HG02973 (cell line): Measurements from ENCODE around the gene WHAMM.
"Not testable (repeated sequence)": the region's sequence is repeated elsewhere in the genome, so short reads cannot be mapped to it uniquely, and the experiment has no call there.

Experiments
- ATAC-seq: cut with Tn5 transposase; IDR thresholded peaks from one replicate; pipeline ENCODE4 v1.9.1; 2021; ENCODE audit warnings: moderate library complexity; ENCODE audit not compliant: unreplicated experiment

WHAMM gene

GRCh38 chr15:82864967-82865366 lies 55.5 kb downstream of the WHAMM start:
- ATAC-seq, result no peak

DNA sequence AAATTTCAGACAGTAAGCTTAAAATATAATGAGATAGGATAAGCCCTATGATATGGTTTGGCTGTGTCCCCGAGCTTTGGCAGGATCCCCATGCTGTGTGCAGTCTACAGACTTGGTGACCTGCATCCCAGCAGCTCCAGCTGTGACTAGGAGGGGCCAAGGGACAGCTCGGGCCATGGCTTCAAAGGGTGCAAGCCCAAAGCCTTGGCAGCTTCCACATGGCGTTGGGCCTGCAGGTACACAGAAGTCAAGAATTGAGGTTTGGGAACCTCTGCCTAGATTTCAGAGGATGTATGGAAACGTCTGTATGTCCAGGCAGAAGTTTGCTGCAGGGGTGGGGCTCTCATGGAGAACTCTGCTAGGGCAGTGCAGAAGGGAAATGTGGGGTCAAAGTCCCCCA lies 56.2 kb downstream of the WHAMM start:
- not testable (repeated sequence) for ATAC-seq

GRCh38 chr15:82865981-82866380 lies 56.6 kb downstream of the WHAMM start:
- not testable (repeated sequence) for ATAC-seq

GRCh38 chr15:82870727-82871320 lies 61.4 kb downstream of the WHAMM start:
- no peak for ATAC-seq

DNA sequence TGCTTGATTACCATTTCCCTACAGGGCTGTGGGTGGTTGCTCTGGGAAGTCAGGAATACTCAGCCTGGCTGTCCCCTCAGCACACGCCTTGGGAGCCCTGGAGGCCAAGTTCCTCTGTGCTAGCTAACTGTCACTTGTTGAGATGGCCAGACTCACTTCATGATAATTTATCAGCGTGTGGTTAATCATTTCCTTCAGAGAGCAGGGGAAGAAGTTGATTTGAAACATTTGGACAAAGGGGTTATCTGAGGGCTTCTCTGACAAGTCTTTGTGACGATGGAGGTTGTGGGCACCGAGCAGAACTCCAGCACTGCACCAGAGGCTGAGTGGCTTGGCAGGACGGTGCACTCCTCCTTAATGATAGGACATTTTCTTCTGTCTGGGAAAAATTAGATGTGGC lies 61.9 kb downstream of the WHAMM start:
- ATAC-seq, result no peak

- no peak for ATAC-seq
Measured at GRCh38 chr15:82871832-82872484, 62.5 kb downstream of the WHAMM start.

GRCh38 chr15:82873000-82873680 lies 63.7 kb downstream of the WHAMM start:
- no peak for ATAC-seq

DNA sequence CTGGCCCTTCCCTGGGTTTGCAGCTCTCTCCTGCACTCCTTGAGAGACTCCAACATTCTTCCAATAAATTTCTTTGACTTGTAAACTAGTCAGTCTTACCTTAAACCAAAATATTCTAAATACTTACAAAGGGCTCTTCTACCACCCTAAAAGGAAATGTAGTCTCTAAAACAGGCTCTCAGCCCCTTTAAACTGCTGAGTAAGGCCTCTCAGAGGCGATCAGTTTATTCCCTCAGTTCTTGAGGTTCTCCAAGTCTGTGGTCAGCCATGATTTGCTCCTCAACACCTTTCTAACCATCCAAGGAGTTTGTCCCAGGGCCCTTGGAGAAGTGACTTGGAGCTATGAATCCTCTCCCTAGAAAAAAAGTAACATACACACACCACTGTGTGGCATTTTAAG lies 64.8 kb downstream of the WHAMM start:
- ATAC-seq, result no peak

DNA sequence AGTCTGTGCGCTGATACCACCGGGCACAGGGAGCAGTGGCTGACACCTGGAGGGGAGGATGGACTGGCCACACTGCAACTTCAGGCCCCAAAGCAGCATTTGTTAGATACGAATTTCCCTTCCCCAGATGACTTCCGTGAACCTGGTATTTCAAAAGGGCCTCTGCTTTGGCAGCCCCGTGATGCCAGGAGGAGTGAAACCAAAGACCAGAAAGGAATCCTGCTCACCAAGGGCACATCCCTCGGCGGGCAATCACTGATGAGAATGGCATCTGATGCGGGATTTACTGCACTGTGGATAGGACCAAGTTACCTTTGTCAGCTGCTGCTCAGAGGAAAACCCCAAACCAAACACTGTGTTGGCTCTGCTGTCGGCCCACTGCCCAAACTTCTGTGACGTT lies 65.5 kb downstream of the WHAMM start:
- no peak for ATAC-seq

- no peak for ATAC-seq
Measured at GRCh38 chr15:82875411-82876003, 66.1 kb downstream of the WHAMM start.

- ATAC-seq, result no peak
Measured at GRCh38 chr15:82877825-82878224, 68.4 kb downstream of the WHAMM start.

- ATAC-seq, result no peak
Measured at GRCh38 chr15:82878325-82878724, 68.9 kb downstream of the WHAMM start.

DNA sequence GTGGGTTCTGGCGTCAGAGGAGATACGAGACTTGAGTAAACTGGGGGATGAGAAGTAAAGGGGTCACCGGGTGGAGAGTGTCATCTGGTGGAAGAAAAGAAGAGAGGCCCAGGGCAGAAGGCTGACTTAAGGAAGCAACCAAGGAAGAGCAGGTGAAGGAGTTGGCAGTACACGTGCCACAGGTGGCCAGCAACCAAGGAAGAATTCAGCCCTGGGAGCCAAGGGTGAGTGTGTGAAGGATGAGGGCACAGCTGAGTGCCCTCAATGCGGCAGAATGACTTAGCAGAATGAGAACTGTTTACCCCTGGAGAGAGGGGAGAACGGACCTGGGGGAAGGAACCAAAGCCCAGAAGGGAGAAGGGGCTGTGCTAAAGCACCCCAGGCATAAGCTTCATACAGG lies 71.3 kb downstream of the WHAMM start:
- ATAC-seq, result no peak

GRCh38 chr15:82881747-82882146 lies 72.3 kb downstream of the WHAMM start:
- no peak for ATAC-seq

DNA sequence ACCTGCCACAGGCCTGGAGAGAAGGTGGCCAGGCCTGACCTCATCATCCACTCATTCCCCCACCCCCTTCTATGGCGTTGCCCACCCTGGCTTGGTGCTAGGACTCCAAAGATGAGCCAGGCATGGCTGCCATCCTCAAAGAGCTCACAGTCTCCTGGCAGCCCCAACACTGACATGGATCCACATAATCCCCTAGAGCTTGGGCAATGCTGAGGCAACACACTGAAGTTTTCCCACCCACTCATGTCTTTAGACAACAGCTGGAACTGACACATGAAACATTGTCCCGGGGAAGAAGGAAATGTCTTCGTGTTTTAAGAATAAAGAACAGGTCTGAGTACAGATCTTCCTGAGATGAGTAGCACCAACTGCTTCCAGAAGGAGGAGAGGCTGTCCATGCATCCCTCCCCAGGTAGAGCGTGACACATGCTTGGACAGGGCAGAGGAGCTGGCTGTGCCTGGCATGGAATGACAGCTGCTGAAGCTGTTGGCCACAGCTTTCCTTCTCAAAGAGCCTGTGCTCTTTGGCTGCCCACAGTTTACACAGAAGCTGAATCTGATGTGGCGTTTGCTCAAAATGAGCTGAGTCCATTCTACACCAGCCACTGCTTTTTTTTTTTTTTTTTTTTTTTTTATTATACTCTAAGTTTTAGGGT lies 73.0 kb downstream of the WHAMM start:
- ATAC-seq, result no peak
